Measurements from ENCODE around the gene NLGN2. TPM values are rescaled to one million over a fixed set of nuclear protein-coding genes. Genes with fewer than 3 reads are reported as not detected.
"Not testable (repeated sequence)": the region's sequence is repeated elsewhere in the genome, so short reads cannot be mapped to it uniquely, and the experiment has no call there.

Gene NLGN2
- total RNA-seq = 3.9 and 4.2 TPM in 2 replicates

GRCh38 chr17:7407485-7408251 is at the start of gene NLGN2:
TSS of gene NLGN2 (plus strand) at chr17:7407845. CDS start at chr17:7408256, 411 bp downstream.
- H3K4me1 Mint-ChIP-seq (ENCODE audit: low read depth) = peaks cover 9% of the 10 kb centered on the region
- H3K9me3 Mint-ChIP-seq = no peaks in the 10 kb centered on the region
- H3K4me3 Mint-ChIP-seq (ENCODE audit: low read depth) = no peak within 1 kb of the TSS
- H3K27me3 Mint-ChIP-seq (ENCODE audit: low read depth) = peaks cover 18% of the 10 kb centered on the region
- intact Hi-C loops (cut with micrococcal nuclease) = no loop called here
- no peak within 1 kb of the TSS for H3K27ac Mint-ChIP-seq
- no peaks in the 10 kb centered on the region for H3K36me3 Mint-ChIP-seq (ENCODE audit: low read depth)
- no peak for DNase-seq (ENCODE audit: low spot score)

- H3K36me3 Mint-ChIP-seq (ENCODE audit: low read depth) = no peaks in the 10 kb centered on the region
- H3K9me3 Mint-ChIP-seq = no peaks in the 10 kb centered on the region
- H3K27ac Mint-ChIP-seq = no peak overlapping the region
- H3K4me3 Mint-ChIP-seq (ENCODE audit: low read depth) = no peak overlapping the region
- H3K27me3 Mint-ChIP-seq (ENCODE audit: low read depth) = peaks cover 2% of the 10 kb centered on the region
- peaks cover 1% of the 10 kb centered on the region for H3K4me1 Mint-ChIP-seq (ENCODE audit: low read depth)
- intact Hi-C loops (cut with micrococcal nuclease) = no loop called here
- no peak for DNase-seq (ENCODE audit: low spot score)
Observed at GRCh38 chr17:7361906-7362305, 45.7 kb upstream of the NLGN2 start.

- Mint-ChIP-seq H3K36me3 (ENCODE audit: low read depth) (no peaks in the 10 kb centered on the region), H3K4me1 (ENCODE audit: low read depth) (peaks cover 1% of the 10 kb centered on the region), H3K4me3 (ENCODE audit: low read depth) (no peak overlapping the region), H3K9me3 (no peaks in the 10 kb centered on the region), H3K27ac (no peak overlapping the region), H3K27me3 (ENCODE audit: low read depth) (peaks cover 4% of the 10 kb centered on the region)
- intact Hi-C loops (cut with micrococcal nuclease) = no loop called here
- DNase-seq (ENCODE audit: low spot score) = no peak
Observed at GRCh38 chr17:7363311-7363710, 44.3 kb upstream of the NLGN2 start.

GRCh38 chr17:7365963-7366362 is 41.7 kb upstream of the NLGN2 start:
- H3K27me3 Mint-ChIP-seq (ENCODE audit: low read depth); H3K4me1 Mint-ChIP-seq (ENCODE audit: low read depth); H3K27ac Mint-ChIP-seq; H3K9me3 Mint-ChIP-seq; DNase-seq (ENCODE audit: low spot score); intact Hi-C loops (cut with micrococcal nuclease); H3K4me3 Mint-ChIP-seq (ENCODE audit: low read depth); H3K36me3 Mint-ChIP-seq (ENCODE audit: low read depth): not testable (repeated sequence)

- intact Hi-C loops (cut with micrococcal nuclease) = no loop called here
- Mint-ChIP-seq H3K4me3 (ENCODE audit: low read depth) (no peak overlapping the region), H3K4me1 (ENCODE audit: low read depth) (no peaks in the 10 kb centered on the region), H3K9me3 (no peaks in the 10 kb centered on the region), H3K36me3 (ENCODE audit: low read depth) (no peaks in the 10 kb centered on the region), H3K27me3 (ENCODE audit: low read depth) (peaks cover 8% of the 10 kb centered on the region), H3K27ac (no peak overlapping the region)
- no peak for DNase-seq (ENCODE audit: low spot score)
Observed at GRCh38 chr17:7367083-7367482, 40.6 kb upstream of the NLGN2 start.

- Mint-ChIP-seq H3K4me3 (ENCODE audit: low read depth) (no peak overlapping the region), H3K27me3 (ENCODE audit: low read depth) (peaks cover 8% of the 10 kb centered on the region), H3K36me3 (ENCODE audit: low read depth) (no peaks in the 10 kb centered on the region), H3K27ac (no peak overlapping the region), H3K9me3 (no peaks in the 10 kb centered on the region), H3K4me1 (ENCODE audit: low read depth) (no peaks in the 10 kb centered on the region)
- intact Hi-C loops (cut with micrococcal nuclease) = no loop called here
- DNase-seq (ENCODE audit: low spot score) = no peak
Observed at GRCh38 chr17:7367918-7368598, 39.6 kb upstream of the NLGN2 start.

- H3K27ac Mint-ChIP-seq; H3K36me3 Mint-ChIP-seq (ENCODE audit: low read depth); intact Hi-C loops (cut with micrococcal nuclease); H3K4me3 Mint-ChIP-seq (ENCODE audit: low read depth); H3K9me3 Mint-ChIP-seq; H3K4me1 Mint-ChIP-seq (ENCODE audit: low read depth); H3K27me3 Mint-ChIP-seq (ENCODE audit: low read depth); DNase-seq (ENCODE audit: low spot score): not testable (repeated sequence)
Observed at GRCh38 chr17:7368599-7368994, 39.0 kb upstream of the NLGN2 start.

GRCh38 chr17:7369825-7370224 is 37.8 kb upstream of the NLGN2 start:
- Mint-ChIP-seq H3K27ac (no peak overlapping the region), H3K27me3 (ENCODE audit: low read depth) (peaks cover 8% of the 10 kb centered on the region), H3K4me1 (ENCODE audit: low read depth) (no peaks in the 10 kb centered on the region), H3K9me3 (no peaks in the 10 kb centered on the region), H3K4me3 (ENCODE audit: low read depth) (no peak overlapping the region), H3K36me3 (ENCODE audit: low read depth) (no peaks in the 10 kb centered on the region)
- DNase-seq (ENCODE audit: low spot score) = no peak
- intact Hi-C loops (cut with micrococcal nuclease) = no loop called here

GRCh38 chr17:7370853-7371252 is 36.8 kb upstream of the NLGN2 start:
- intact Hi-C loops (cut with micrococcal nuclease) = no loop called here
- DNase-seq (ENCODE audit: low spot score) = no peak
- Mint-ChIP-seq H3K4me1 (ENCODE audit: low read depth) (no peaks in the 10 kb centered on the region), H3K9me3 (no peaks in the 10 kb centered on the region), H3K27me3 (ENCODE audit: low read depth) (peaks cover 6% of the 10 kb centered on the region), H3K36me3 (ENCODE audit: low read depth) (no peaks in the 10 kb centered on the region), H3K4me3 (ENCODE audit: low read depth) (no peak overlapping the region), H3K27ac (no peak overlapping the region)

GRCh38 chr17:7374353-7374752 is 33.3 kb upstream of the NLGN2 start:
- Mint-ChIP-seq H3K36me3 (ENCODE audit: low read depth) (peaks cover 4% of the 10 kb centered on the region), H3K4me1 (ENCODE audit: low read depth) (no peaks in the 10 kb centered on the region), H3K27ac (no peak overlapping the region), H3K27me3 (ENCODE audit: low read depth) (peaks cover 14% of the 10 kb centered on the region), H3K9me3 (peaks cover 5% of the 10 kb centered on the region), H3K4me3 (ENCODE audit: low read depth) (no peak overlapping the region)
- DNase-seq (ENCODE audit: low spot score) = no peak
- intact Hi-C loops (cut with micrococcal nuclease) = no loop called here

- intact Hi-C loops (cut with micrococcal nuclease) = no loop called here
- H3K27me3 Mint-ChIP-seq (ENCODE audit: low read depth) = peaks cover 39% of the 10 kb centered on the region
- H3K4me3 Mint-ChIP-seq (ENCODE audit: low read depth) = no peak overlapping the region
- H3K27ac Mint-ChIP-seq = no peak overlapping the region
- H3K36me3 Mint-ChIP-seq (ENCODE audit: low read depth) = peaks cover 5% of the 10 kb centered on the region
- no peaks in the 10 kb centered on the region for H3K4me1 Mint-ChIP-seq (ENCODE audit: low read depth)
- DNase-seq (ENCODE audit: low spot score) = no peak
- H3K9me3 Mint-ChIP-seq = peaks cover 6% of the 10 kb centered on the region
Observed at GRCh38 chr17:7379134-7379533, 28.5 kb upstream of the NLGN2 start.

- DNase-seq (ENCODE audit: low spot score) = no peak
- intact Hi-C loops (cut with micrococcal nuclease) = no loop called here
- peaks cover 39% of the 10 kb centered on the region for H3K27me3 Mint-ChIP-seq (ENCODE audit: low read depth)
- H3K27ac Mint-ChIP-seq = no peak overlapping the region
- peaks cover 6% of the 10 kb centered on the region for H3K9me3 Mint-ChIP-seq
- peaks cover 5% of the 10 kb centered on the region for H3K36me3 Mint-ChIP-seq (ENCODE audit: low read depth)
- H3K4me1 Mint-ChIP-seq (ENCODE audit: low read depth) = peaks cover 4% of the 10 kb centered on the region
- H3K4me3 Mint-ChIP-seq (ENCODE audit: low read depth) = no peak overlapping the region
Observed at GRCh38 chr17:7380321-7380720, 27.3 kb upstream of the NLGN2 start.

GRCh38 chr17:7380855-7381683 is 26.6 kb upstream of the NLGN2 start, which contains the start of gene TNK1:
TSS of gene TNK1 (plus strand) at chr17:7381089. CDS start at chr17:7382927, 1,838 bp downstream.
- Mint-ChIP-seq H3K4me1 (ENCODE audit: low read depth) (peaks cover 4% of the 10 kb centered on the region), H3K27me3 (ENCODE audit: low read depth) (peaks cover 39% of the 10 kb centered on the region), H3K36me3 (ENCODE audit: low read depth) (peaks cover 5% of the 10 kb centered on the region), H3K9me3 (peaks cover 6% of the 10 kb centered on the region), H3K27ac (no peak within 1 kb of the TSS), H3K4me3 (ENCODE audit: low read depth) (no peak within 1 kb of the TSS)
- no peak for DNase-seq (ENCODE audit: low spot score)
- intact Hi-C loops (cut with micrococcal nuclease) = no loop called here

All from activated T-helper 2 cell treated with anti-CD3 and anti-CD28 coated beads, Interferon-gamma antibody, Interleukin-2, Interleukin-4, amounts not matched to agents 10 μg/mL and 5 μg/mL and 100 μg/mL, durations not matched to agents 14 hours and 24 hours and 36 hours (primary cell).